ENCODE results near the gene CERS1. TPM values are rescaled to one million over a fixed set of nuclear protein-coding genes. Genes with fewer than 3 reads are reported as not detected.

Gene CERS1
- total RNA-seq, 1 experiment from 2014 or later = 2.7 TPM

DNA sequence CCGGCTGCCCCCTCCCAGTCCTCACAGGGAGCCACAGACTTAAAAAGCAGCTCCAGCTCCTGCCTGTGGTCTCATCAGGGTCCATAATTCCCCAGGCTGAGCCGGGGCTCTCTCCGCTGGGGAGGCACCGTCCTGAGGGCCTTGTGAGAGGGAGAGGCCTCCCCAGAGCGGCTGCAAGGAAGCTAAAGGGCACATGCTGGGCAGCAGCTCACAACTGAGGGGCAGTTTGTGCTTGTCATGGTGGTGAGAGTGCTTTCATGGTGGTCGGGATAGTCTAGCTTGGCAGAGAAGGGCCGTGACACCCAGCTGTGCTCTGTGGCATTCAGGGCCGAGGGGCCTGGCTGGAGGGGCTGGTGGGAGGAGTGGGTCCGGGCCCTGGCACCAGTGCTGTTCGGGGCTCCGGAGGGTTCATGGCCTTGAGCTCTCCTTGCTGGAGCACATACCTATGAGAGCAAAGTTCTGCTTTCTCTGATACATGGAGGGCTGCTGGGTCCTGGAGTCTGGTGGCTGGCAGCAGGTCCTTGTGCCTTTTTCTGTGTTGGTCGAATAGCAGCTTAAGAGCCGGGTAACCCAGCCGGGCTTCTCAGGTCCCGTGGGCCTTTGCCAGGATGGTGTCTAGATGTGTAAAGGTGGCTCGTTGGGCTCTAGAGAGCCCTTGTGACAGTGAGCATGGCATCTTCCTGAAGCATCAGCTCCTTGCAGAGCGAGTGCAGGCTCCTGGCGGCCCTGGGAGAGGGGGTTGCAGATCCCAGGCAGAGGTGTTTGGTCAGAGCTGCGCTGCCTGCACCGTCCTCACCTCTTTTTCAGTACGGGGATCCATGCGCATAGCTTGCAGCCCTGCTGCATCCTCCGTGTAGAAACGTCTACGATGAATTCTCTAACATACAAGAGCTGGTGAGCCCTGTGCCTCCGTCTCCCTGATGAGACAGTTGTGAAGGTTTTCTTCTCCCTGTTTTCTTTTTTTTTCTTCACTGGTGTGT, 55.4 kb downstream of the CERS1 start:
- Histone ChIP-seq H3K27ac (no peak overlapping the region), H3K4me2 (no peak overlapping the region), H3K4me3 (no peak overlapping the region), H3K36me3 (ENCODE audit: low read depth) (peaks cover 21% of the 10 kb centered on the region), H3K4me1 (replicated peaks; ENCODE audit: insufficient read depth) (0 out of 2 replicates have a peak, but pooled peaks cover 2% of the 10 kb centered on the region), H2AFZ (no peak overlapping the region), H3F3A (ENCODE audit: insufficient read depth, low read depth) (peaks cover 30% of the 10 kb centered on the region; the same call in 1 of the 2 replicates), H3K27me3 (ENCODE audit: insufficient read depth, low read depth) (no peaks in the 10 kb centered on the region), H4K20me1 (ENCODE audit: insufficient read depth) (peaks cover 100% of the 10 kb centered on the region), H3K9me2 (ENCODE audit: insufficient read depth) (no peaks in the 10 kb centered on the region), H3K9me3 (ENCODE audit: insufficient read depth, low read depth) (no peaks in the 10 kb centered on the region), H3K79me2 (ENCODE audit: low read depth) (peaks cover 100% of the 10 kb centered on the region)
- TF ChIP-seq EZH2 (IDR thresholded peaks at IDR 0.05; ENCODE audit: low read depth) (no peak), CTCF (conservative IDR thresholded peaks at IDR 0.05) (no peak)
- ChIA-PET POLR2A (ENCODE audit: unreplicated experiment) (no interaction called here), CTCF (interaction anchor here (0.5 kb wide), 1 partner anchor 503 kb away, joined by 6 read pairs; no protein-coding TSS in a partner anchor)
- intact Hi-C loops (cut with micrococcal nuclease; ENCODE audit: unreplicated experiment) = loop anchor here (10.0 kb wide), 1 partner anchor 376 kb away; no protein-coding TSS in a partner anchor
- BruUV-seq (replicated peaks) = no TSS peak
- no peak for DNase-seq

GRCh38 chr19:18839465-18840287, 56.3 kb downstream of the CERS1 start:
- Histone ChIP-seq H4K20me1 (ENCODE audit: insufficient read depth) (peaks cover 100% of the 10 kb centered on the region), H3K79me2 (ENCODE audit: low read depth) (peaks cover 100% of the 10 kb centered on the region), H2AFZ (no peak overlapping the region), H3F3A (ENCODE audit: insufficient read depth, low read depth) (peaks cover 26% of the 10 kb centered on the region; the same call in 1 of the 2 replicates), H3K9me2 (ENCODE audit: insufficient read depth) (no peaks in the 10 kb centered on the region), H3K27ac (no peak overlapping the region), H3K27me3 (ENCODE audit: insufficient read depth, low read depth) (no peaks in the 10 kb centered on the region), H3K36me3 (ENCODE audit: low read depth) (peaks cover 30% of the 10 kb centered on the region), H3K4me1 (replicated peaks; ENCODE audit: insufficient read depth) (peaks cover 11% of the 10 kb centered on the region), H3K4me2 (no peak overlapping the region), H3K9me3 (ENCODE audit: insufficient read depth, low read depth) (no peaks in the 10 kb centered on the region), H3K4me3 (no peak overlapping the region)
- intact Hi-C loops (cut with micrococcal nuclease; ENCODE audit: unreplicated experiment) = loop anchor here (10.0 kb wide), 1 partner anchor 375 kb away; no protein-coding TSS in a partner anchor
- TF ChIP-seq EZH2 (IDR thresholded peaks at IDR 0.05; ENCODE audit: low read depth) = no peak
- no peak for TF ChIP-seq CTCF (conservative IDR thresholded peaks at IDR 0.05)
- no TSS peak for BruUV-seq (replicated peaks)
- no peak for DNase-seq
- ChIA-PET CTCF (no interaction called here), POLR2A (ENCODE audit: unreplicated experiment) (no interaction called here)

GRCh38 chr19:18834644-18834984, 61.3 kb downstream of the CERS1 start:
- H3K4me3 ChIP-seq = peak overlapping the region; percentile 95; the same call in 1 of the 2 replicates
- H3K79me2 ChIP-seq (ENCODE audit: low read depth) = peaks cover 74% of the 10 kb centered on the region
- no peak for DNase-seq
- intact Hi-C loops (cut with micrococcal nuclease; ENCODE audit: unreplicated experiment) = loop anchor here (1.0 to 5.0 kb wide), 3 partner anchors 70 to 247 kb away; partner anchors contain the start of gene REX1BD
- no peak overlapping the region for H2AFZ ChIP-seq
- H3K27ac ChIP-seq = peak overlapping the region; percentile 3; the same call in 1 of the 2 replicates
- BruUV-seq (replicated peaks) = no TSS peak
- no peaks in the 10 kb centered on the region for H3K9me3 ChIP-seq (ENCODE audit: insufficient read depth, low read depth)
- peaks cover 8% of the 10 kb centered on the region; the same call in 1 of the 2 replicates for H3F3A ChIP-seq (ENCODE audit: insufficient read depth, low read depth)
- H4K20me1 ChIP-seq (ENCODE audit: insufficient read depth) = peaks cover 72% of the 10 kb centered on the region
- peaks cover 34% of the 10 kb centered on the region for H3K36me3 ChIP-seq (ENCODE audit: low read depth)
- H3K9me2 ChIP-seq (ENCODE audit: insufficient read depth) = no peaks in the 10 kb centered on the region
- peak overlapping the region; percentile 100 for H3K4me2 ChIP-seq
- H3K27me3 ChIP-seq (ENCODE audit: insufficient read depth, low read depth) = no peaks in the 10 kb centered on the region
- TF ChIP-seq CTCF (conservative IDR thresholded peaks at IDR 0.05) (no peak), EZH2 (IDR thresholded peaks at IDR 0.05; ENCODE audit: low read depth) (no peak)
- ChIA-PET CTCF (no interaction called here), POLR2A (ENCODE audit: unreplicated experiment) (no interaction called here)
- H3K4me1 ChIP-seq (replicated peaks; ENCODE audit: insufficient read depth) = peaks cover 22% of the 10 kb centered on the region

All from PC-9 (cell line).